HG03571 (cell line): Measurements from ENCODE around the gene BNC2.

Experiments used
- ATAC-seq: cut with Tn5 transposase; IDR thresholded peaks from one replicate; pipeline ENCODE4 v1.9.1; 2021; ENCODE audit not compliant: unreplicated experiment

BNC2 gene

GRCh38 chr9:16426716-16427115 lies 443.8 kb downstream of the BNC2 start:
- no peak for ATAC-seq

GRCh38 chr9:16425562-16426231 lies 444.8 kb downstream of the BNC2 start:
- no peak for ATAC-seq

GRCh38 chr9:16422114-16422513 lies 448.4 kb downstream of the BNC2 start:
- no peak for ATAC-seq

GRCh38 chr9:16421532-16421931 lies 448.9 kb downstream of the BNC2 start:
- no peak for ATAC-seq

- no peak for ATAC-seq
Measured at GRCh38 chr9:16419124-16419523, 451.3 kb downstream of the BNC2 start.

- no peak for ATAC-seq
Measured at GRCh38 chr9:16418721-16419120, 451.7 kb downstream of the BNC2 start.

- ATAC-seq, result no peak
Measured at GRCh38 chr9:16417749-16418148, 452.7 kb downstream of the BNC2 start.

GRCh38 chr9:16417161-16417560 lies 453.3 kb downstream of the BNC2 start:
- no peak for ATAC-seq

GRCh38 chr9:16414451-16414850 lies 456.0 kb downstream of the BNC2 start:
- ATAC-seq, result no peak

- ATAC-seq, result no peak
Measured at GRCh38 chr9:16413509-16414016, 456.9 kb downstream of the BNC2 start.

GRCh38 chr9:16412740-16413139 lies 457.7 kb downstream of the BNC2 start:
- no peak for ATAC-seq

GRCh38 chr9:16411311-16411710 lies 459.2 kb downstream of the BNC2 start:
- no peak for ATAC-seq

GRCh38 chr9:16410601-16411280 lies 459.7 kb downstream of the BNC2 start:
- ATAC-seq, result no peak

GRCh38 chr9:16407617-16408016 lies 462.9 kb downstream of the BNC2 start:
- ATAC-seq, result no peak

- ATAC-seq, result no peak
Measured at GRCh38 chr9:16406526-16407225, 463.8 kb downstream of the BNC2 start.

GRCh38 chr9:16405421-16405820 lies 465.0 kb downstream of the BNC2 start:
- no peak for ATAC-seq

GRCh38 chr9:16401701-16402100 lies 468.8 kb downstream of the BNC2 start:
- ATAC-seq, result no peak

GRCh38 chr9:16398691-16399090 lies 471.8 kb downstream of the BNC2 start:
- ATAC-seq, result no peak

- ATAC-seq, result no peak
Measured at GRCh38 chr9:16396389-16396788, 474.1 kb downstream of the BNC2 start.

- no peak for ATAC-seq
Measured at GRCh38 chr9:16391369-16391768, 479.1 kb downstream of the BNC2 start.

GRCh38 chr9:16387382-16387781 lies 483.1 kb downstream of the BNC2 start:
- no peak for ATAC-seq

GRCh38 chr9:16386827-16387077 lies 483.7 kb downstream of the BNC2 start:
- ATAC-seq, result no peak
